Measurements from ENCODE around the gene PCBP3. TPM values are rescaled to one million over a fixed set of nuclear protein-coding genes. Genes with fewer than 3 reads are reported as not detected.

Gene PCBP3
- total RNA-seq, 1 experiment from 2014 or later = 10.9 TPM

- H2BK20ac ChIP-seq (ENCODE audit: low read depth, low read length, poor library complexity, severe bottlenecking) = no peak overlapping the region
- H4K20me1 ChIP-seq (ENCODE audit: control insufficient read depth, insufficient read depth, insufficient read length) = no peaks in the 10 kb centered on the region
- no peak overlapping the region for H2BK5ac ChIP-seq (ENCODE audit: insufficient read length, low read length)
- no peak overlapping the region for H2BK12ac ChIP-seq (ENCODE audit: insufficient read length, low read depth, low read length)
- no peak overlapping the region for H2BK120ac ChIP-seq (ENCODE audit: low read depth, low read length, poor library complexity, severe bottlenecking)
- H2AFZ ChIP-seq (ENCODE audit: low read length) = no peak overlapping the region
- peak overlapping the region; percentile 75 for H4K91ac ChIP-seq (ENCODE audit: insufficient read length, low read depth, low read length)
- no peak overlapping the region for H4K8ac ChIP-seq (replicated peaks; ENCODE audit: insufficient read length, low read depth, low read length)
- no peak overlapping the region for H3T11ph ChIP-seq (ENCODE audit: low read length)
- H3K56ac ChIP-seq (ENCODE audit: insufficient read length, low read depth, low read length) = no peak overlapping the region
- H3K27me3 ChIP-seq (ENCODE audit: insufficient read depth, low read length) = no peaks in the 10 kb centered on the region
- Mint-ChIP-seq H3K36me3 (ENCODE audit: insufficient read depth in 1 of 3, low read depth in 3 of 3) (peaks cover 0 to 9% (median 2%) of the 10 kb centered on the region in 3 experiments; a peak in 5 of 7 replicates), H3K27ac (peak overlapping the region in 1 of 3 experiments; percentile 68; a peak in 1 of 7 replicates), H3K4me1 (peaks cover 23 to 34% of the 10 kb centered on the region in 2 experiments), H3K9me3 (peaks cover 4 to 11% of the 10 kb centered on the region in 2 experiments; a peak in 4 of 5 replicates), H3K27me3 (ENCODE audit: low read depth) (no peaks in the 10 kb centered on the region), H3K4me3 (no peak overlapping the region)
- no peaks in the 10 kb centered on the region for H3K79me2 ChIP-seq (ENCODE audit: insufficient read depth, low read length)
- H3K18ac ChIP-seq (ENCODE audit: insufficient read length, low read depth, low read length) = no peak overlapping the region
- H3K79me1 ChIP-seq (ENCODE audit: insufficient read depth, low read depth, low read length, poor library complexity, severe bottlenecking) = no peaks in the 10 kb centered on the region
- no peak overlapping the region for H3K4ac ChIP-seq (ENCODE audit: low read depth, low read length)
- H2BK15ac ChIP-seq (ENCODE audit: low read depth, low read length) = 0 out of 2 replicates have a peak overlapping the region, but pooled peaks have one; percentile 42
- peak; percentile 32 for DNase-seq
- H2AK5ac ChIP-seq (ENCODE audit: insufficient read length, low read length) = no peak overlapping the region
- H3K9ac ChIP-seq (ENCODE audit: extremely low read depth, insufficient read length, low read length) = no peak overlapping the region
- H3K4me1 ChIP-seq (ENCODE audit: insufficient read depth, low read length) = 0 out of 2 replicates have a peak, but pooled peaks cover 3% of the 10 kb centered on the region
- no peaks in the 10 kb centered on the region for H3K9me3 ChIP-seq (ENCODE audit: control insufficient read depth, low read depth, low read length)
- peak overlapping the region; percentile 58 for H3K14ac ChIP-seq (ENCODE audit: insufficient read depth, low read length)
- no peak overlapping the region for H3K23ac ChIP-seq (ENCODE audit: insufficient read length, low read depth, low read length)
- no CpG with 5 or more reads among the region's 21 CpGs for WGBS (ENCODE audit: extremely low coverage, insufficient read length, low lambda C conversion rate)
- no peak overlapping the region for H3K27ac ChIP-seq (ENCODE audit: insufficient read length, low read depth, low read length)
- TF ChIP-seq, protein P1, sequence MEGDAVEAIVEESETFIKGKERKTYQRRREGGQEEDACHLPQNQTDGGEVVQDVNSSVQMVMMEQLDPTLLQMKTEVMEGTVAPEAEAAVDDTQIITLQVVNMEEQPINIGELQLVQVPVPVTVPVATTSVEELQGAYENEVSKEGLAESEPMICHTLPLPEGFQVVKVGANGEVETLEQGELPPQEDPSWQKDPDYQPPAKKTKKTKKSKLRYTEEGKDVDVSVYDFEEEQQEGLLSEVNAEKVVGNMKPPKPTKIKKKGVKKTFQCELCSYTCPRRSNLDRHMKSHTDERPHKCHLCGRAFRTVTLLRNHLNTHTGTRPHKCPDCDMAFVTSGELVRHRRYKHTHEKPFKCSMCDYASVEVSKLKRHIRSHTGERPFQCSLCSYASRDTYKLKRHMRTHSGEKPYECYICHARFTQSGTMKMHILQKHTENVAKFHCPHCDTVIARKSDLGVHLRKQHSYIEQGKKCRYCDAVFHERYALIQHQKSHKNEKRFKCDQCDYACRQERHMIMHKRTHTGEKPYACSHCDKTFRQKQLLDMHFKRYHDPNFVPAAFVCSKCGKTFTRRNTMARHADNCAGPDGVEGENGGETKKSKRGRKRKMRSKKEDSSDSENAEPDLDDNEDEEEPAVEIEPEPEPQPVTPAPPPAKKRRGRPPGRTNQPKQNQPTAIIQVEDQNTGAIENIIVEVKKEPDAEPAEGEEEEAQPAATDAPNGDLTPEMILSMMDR (conservative IDR thresholded peaks at IDR 0.05) = no peak
- no peak overlapping the region for H4K5ac ChIP-seq (ENCODE audit: insufficient read length, low read depth, low read length)
- no peaks in the 10 kb centered on the region for H3K23me2 ChIP-seq (ENCODE audit: insufficient read length, low read depth, low read length, poor library complexity, severe bottlenecking)
- no peak overlapping the region for H3K4me2 ChIP-seq (ENCODE audit: insufficient read depth, insufficient read length, low read length)
These were observed 192.1 kb downstream of the PCBP3 start for GRCh38 chr21:45835301-45836267.
